HEK293 (cell line): Measurements from ENCODE around the gene CRYAB.

ENCODE experiments used
- CTCF ChIA-PET: fragments of 350-600 bp; formaldehyde crosslinking; extraction: SDS; loops from one replicate; lab custom pipeline; 2021; ENCODE audit warnings: antibody characterized with exemption; lab: Yijun Ruan, JAX
- POLR2A ChIA-PET: fragments of 300-600 bp; formaldehyde crosslinking; extraction: SDS; loops from one replicate; lab custom pipeline; 2020; ENCODE audit warnings: antibody characterized with exemption, inconsistent platforms; lab: Yijun Ruan, JAX
- H3K27ac ChIP-seq: fragments of 200-500 bp; sonication (Bioruptor generic); 2 replicates; pipeline ENCODE4 v1.5.1; 2014; ENCODE audit warnings: low read depth, low read length, control low read depth, inconsistent platforms; ENCODE audit errors: extremely low read depth
- H3K36me3 ChIP-seq, 2 experiments: fragments of 200-500 bp in 1 of 2; sonication (Bioruptor generic) in 1 of 2; 1 replicate in 1 of 2; 2 replicates in 1 of 2; pipeline ENCODE4 v1.5.1; 2014 to 2017; ENCODE audit warnings: inconsistent platforms in 2 of 2, low read length in 2 of 2; ENCODE audit not compliant: control insufficient read depth in 2 of 2, insufficient read depth in 1 of 2
- H3K4me1 ChIP-seq: fragments of 200-500 bp; sonication (Bioruptor generic); 2 replicates; pipeline ENCODE4 v1.5.1; 2014; ENCODE audit warnings: mild to moderate bottlenecking, low read length, inconsistent platforms; ENCODE audit not compliant: control insufficient read depth, insufficient read depth
- H3K4me3 ChIP-seq: 2 replicates; pipeline ENCODE4 v1.5.1; 2011; ENCODE audit warnings: low read depth, mild to moderate bottlenecking, control low read depth, low read length, moderate library complexity
- H3K9me3 ChIP-seq: fragments of 200-500 bp; sonication (Bioruptor generic); 2 replicates; pipeline ENCODE4 v1.5.1; 2014; ENCODE audit warnings: low read depth, low read length, inconsistent platforms; ENCODE audit not compliant: control insufficient read depth, insufficient read depth
- EGR2 ChIP-seq: fragments of 450-650 bp; formaldehyde crosslinking; IDR thresholded peaks from 2 replicates; pipeline ENCODE4 v1.5.1; 2016; ENCODE audit warnings: low read depth, missing biosample characterization, missing genetic modification characterization
- GLIS2 ChIP-seq: fragments of 450-650 bp; formaldehyde crosslinking; IDR thresholded peaks from 2 replicates; pipeline ENCODE4 v1.5.1; 2016; ENCODE audit warnings: missing biosample characterization, missing genetic modification characterization
- KLF1 ChIP-seq: fragments of 450-650 bp; formaldehyde crosslinking; IDR thresholded peaks from 2 replicates; pipeline ENCODE4 v1.5.1; 2016; ENCODE audit warnings: missing biosample characterization, missing genetic modification characterization
- KLF10 ChIP-seq: fragments of 450-650 bp; IDR thresholded peaks from 2 replicates; pipeline ENCODE4 v1.5.1; 2018; ENCODE audit warnings: missing biosample characterization, mild to moderate bottlenecking, missing genetic modification characterization
- KLF16 ChIP-seq: fragments of 450-650 bp; formaldehyde crosslinking; IDR thresholded peaks from 2 replicates; pipeline ENCODE4 v1.5.1; 2017; ENCODE audit warnings: missing biosample characterization, missing genetic modification characterization
- KLF9 ChIP-seq: fragments of 450-650 bp; formaldehyde crosslinking; IDR thresholded peaks from 2 replicates; pipeline ENCODE4 v1.5.1; 2016; ENCODE audit warnings: missing biosample characterization, missing genetic modification characterization, low read depth
- PATZ1 ChIP-seq: fragments of 450-650 bp; formaldehyde crosslinking; IDR thresholded peaks from 2 replicates; pipeline ENCODE4 v1.5.1; 2016; ENCODE audit warnings: missing biosample characterization, missing genetic modification characterization
- SETDB1 ChIP-seq: IDR thresholded peaks from one replicate; pipeline ENCODE4 v1.6.1; 2017; ENCODE audit warnings: mild to moderate bottlenecking, low read length, moderate library complexity, mixed read lengths; ENCODE audit not compliant: insufficient read length
- SP2 ChIP-seq: fragments of 450-650 bp; formaldehyde crosslinking; IDR thresholded peaks from 2 replicates; pipeline ENCODE4 v1.5.1; 2016; ENCODE audit warnings: missing biosample characterization, missing genetic modification characterization
- SP3 ChIP-seq: fragments of 450-650 bp; formaldehyde crosslinking; IDR thresholded peaks from 2 replicates; pipeline ENCODE4 v1.5.1; 2016; ENCODE audit warnings: missing biosample characterization, missing genetic modification characterization
- ZBTB17 ChIP-seq: fragments of 450-650 bp; formaldehyde crosslinking; IDR thresholded peaks from 2 replicates; pipeline ENCODE4 v1.5.1; 2016; ENCODE audit warnings: missing biosample characterization, missing genetic modification characterization
- ZBTB7A ChIP-seq: fragments of 450-650 bp; formaldehyde crosslinking; IDR thresholded peaks from 2 replicates; pipeline ENCODE4 v1.5.1; 2016; ENCODE audit warnings: low read depth, missing biosample characterization, missing genetic modification characterization
- ZFHX2 ChIP-seq: fragments of 450-650 bp; formaldehyde crosslinking; conservative IDR thresholded peaks from 2 replicates; pipeline ENCODE4 v1.5.1; 2016; ENCODE audit warnings: missing biosample characterization, missing genetic modification characterization
- ZNF10 ChIP-seq: fragments of 450-650 bp; formaldehyde crosslinking; IDR thresholded peaks from 2 replicates; pipeline ENCODE4 v1.5.1; 2017; ENCODE audit warnings: missing biosample characterization, missing genetic modification characterization
- ZNF132 ChIP-seq: fragments of 450-650 bp; formaldehyde crosslinking; IDR thresholded peaks from 2 replicates; pipeline ENCODE4 v1.5.1; 2017; ENCODE audit warnings: missing biosample characterization, missing genetic modification characterization, borderline replicate concordance
- ZNF133 ChIP-seq: fragments of 450-650 bp; formaldehyde crosslinking; IDR thresholded peaks from 2 replicates; pipeline ENCODE4 v1.5.1; 2016; ENCODE audit warnings: missing biosample characterization, missing genetic modification characterization
- ZNF354C ChIP-seq: fragments of 450-650 bp; formaldehyde crosslinking; IDR thresholded peaks from 2 replicates; pipeline ENCODE4 v1.5.1; 2016; ENCODE audit warnings: missing biosample characterization, missing genetic modification characterization, low read depth, borderline replicate concordance
- ZNF394 ChIP-seq: fragments of 450-650 bp; formaldehyde crosslinking; IDR thresholded peaks from 2 replicates; pipeline ENCODE4 v1.5.1; 2016; ENCODE audit warnings: missing biosample characterization, missing genetic modification characterization, mild to moderate bottlenecking, moderate library complexity, borderline replicate concordance
- ZNF404 ChIP-seq: fragments of 450-650 bp; formaldehyde crosslinking; IDR thresholded peaks from 2 replicates; pipeline ENCODE4 v1.5.1; 2017; ENCODE audit warnings: missing biosample characterization, missing genetic modification characterization
- ZNF677 ChIP-seq: fragments of 450-650 bp; IDR thresholded peaks from 2 replicates; pipeline ENCODE4 v1.5.0; 2018; ENCODE audit warnings: missing biosample characterization, mild to moderate bottlenecking, missing genetic modification characterization, moderate library complexity
- ZNF76 ChIP-seq: fragments of 450-650 bp; formaldehyde crosslinking; IDR thresholded peaks from 2 replicates; pipeline ENCODE4; 2016; ENCODE audit warnings: low read depth, missing biosample characterization, missing genetic modification characterization, borderline replicate concordance
- ZNF791 ChIP-seq: fragments of 450-650 bp; formaldehyde crosslinking; IDR thresholded peaks from 2 replicates; pipeline ENCODE4 v1.5.1; 2016; ENCODE audit warnings: missing biosample characterization, missing genetic modification characterization
- TF ChIP-seq, protein P1 (sequence below): fragments of 450-650 bp; formaldehyde crosslinking; IDR thresholded peaks from 2 replicates; pipeline ENCODE4 v1.5.1; 2016; ENCODE audit warnings: missing biosample characterization, missing genetic modification characterization, borderline replicate concordance
- TF ChIP-seq, protein P2 (sequence below): fragments of 450-650 bp; formaldehyde crosslinking; IDR thresholded peaks from 2 replicates; pipeline ENCODE4 v1.5.1; 2016; ENCODE audit warnings: missing biosample characterization, missing genetic modification characterization
- TF ChIP-seq, protein P3 (sequence below): IDR thresholded peaks from 2 replicates; pipeline ENCODE4 v1.6.1; 2011; ENCODE audit warnings: mild to moderate bottlenecking, low read depth, low read length, borderline replicate concordance
- TF ChIP-seq, protein P4 (sequence below): fragments of 450-650 bp; formaldehyde crosslinking; IDR thresholded peaks from 2 replicates; pipeline ENCODE4 v1.5.1; 2017; ENCODE audit warnings: missing biosample characterization, missing genetic modification characterization

Gene CRYAB

GRCh38 chr11:111926505-111927391 is 15.2 kb upstream of the CRYAB start:
- ChIA-PET CTCF (interaction anchor here (0.6 to 1.7 kb wide), 9 partner anchors 8 to 156 kb away, joined by 3 to 13 read pairs (median 4); partner anchors contain the start of gene C11orf52), POLR2A (interaction anchor here (0.8 to 1.9 kb wide), 16 partner anchors 8 to 196 kb away, joined by 3 to 18 read pairs (median 4); partner anchors contain the start of genes ALG9, C11orf52, CFAP68 and CRYAB)
- Histone ChIP-seq H3K36me3 (no peaks in the 10 kb centered on the region), H3K27ac (no peak overlapping the region), H3K9me3 (no peaks in the 10 kb centered on the region), H3K4me1 (no peaks in the 10 kb centered on the region), H3K4me3 (peak overlapping the region; percentile 30)
- no peak for TF ChIP-seq ZNF132 (tag by site-specific recombination)
- TF ChIP-seq ZNF791 (tag by site-specific recombination) = no peak
- TF ChIP-seq SP2 (tag by site-specific recombination) = peak; percentile 85
- TF ChIP-seq, protein P1, sequence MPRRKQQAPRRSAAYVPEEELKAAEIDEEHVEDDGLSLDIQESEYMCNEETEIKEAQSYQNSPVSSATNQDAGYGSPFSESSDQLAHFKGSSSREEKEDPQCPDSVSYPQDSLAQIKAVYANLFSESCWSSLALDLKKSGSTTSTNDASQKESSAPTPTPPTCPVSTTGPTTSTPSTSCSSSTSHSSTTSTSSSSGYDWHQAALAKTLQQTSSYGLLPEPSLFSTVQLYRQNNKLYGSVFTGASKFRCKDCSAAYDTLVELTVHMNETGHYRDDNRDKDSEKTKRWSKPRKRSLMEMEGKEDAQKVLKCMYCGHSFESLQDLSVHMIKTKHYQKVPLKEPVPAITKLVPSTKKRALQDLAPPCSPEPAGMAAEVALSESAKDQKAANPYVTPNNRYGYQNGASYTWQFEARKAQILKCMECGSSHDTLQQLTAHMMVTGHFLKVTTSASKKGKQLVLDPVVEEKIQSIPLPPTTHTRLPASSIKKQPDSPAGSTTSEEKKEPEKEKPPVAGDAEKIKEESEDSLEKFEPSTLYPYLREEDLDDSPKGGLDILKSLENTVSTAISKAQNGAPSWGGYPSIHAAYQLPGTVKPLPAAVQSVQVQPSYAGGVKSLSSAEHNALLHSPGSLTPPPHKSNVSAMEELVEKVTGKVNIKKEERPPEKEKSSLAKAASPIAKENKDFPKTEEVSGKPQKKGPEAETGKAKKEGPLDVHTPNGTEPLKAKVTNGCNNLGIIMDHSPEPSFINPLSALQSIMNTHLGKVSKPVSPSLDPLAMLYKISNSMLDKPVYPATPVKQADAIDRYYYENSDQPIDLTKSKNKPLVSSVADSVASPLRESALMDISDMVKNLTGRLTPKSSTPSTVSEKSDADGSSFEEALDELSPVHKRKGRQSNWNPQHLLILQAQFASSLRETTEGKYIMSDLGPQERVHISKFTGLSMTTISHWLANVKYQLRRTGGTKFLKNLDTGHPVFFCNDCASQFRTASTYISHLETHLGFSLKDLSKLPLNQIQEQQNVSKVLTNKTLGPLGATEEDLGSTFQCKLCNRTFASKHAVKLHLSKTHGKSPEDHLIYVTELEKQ (tag by site-specific recombination) = no peak
- TF ChIP-seq KLF1 (tag by site-specific recombination) = peak; percentile 63
- TF ChIP-seq ZNF76 (tag by site-specific recombination) = peak; percentile 78
- TF ChIP-seq ZBTB7A = no peak
- TF ChIP-seq, protein P2, sequence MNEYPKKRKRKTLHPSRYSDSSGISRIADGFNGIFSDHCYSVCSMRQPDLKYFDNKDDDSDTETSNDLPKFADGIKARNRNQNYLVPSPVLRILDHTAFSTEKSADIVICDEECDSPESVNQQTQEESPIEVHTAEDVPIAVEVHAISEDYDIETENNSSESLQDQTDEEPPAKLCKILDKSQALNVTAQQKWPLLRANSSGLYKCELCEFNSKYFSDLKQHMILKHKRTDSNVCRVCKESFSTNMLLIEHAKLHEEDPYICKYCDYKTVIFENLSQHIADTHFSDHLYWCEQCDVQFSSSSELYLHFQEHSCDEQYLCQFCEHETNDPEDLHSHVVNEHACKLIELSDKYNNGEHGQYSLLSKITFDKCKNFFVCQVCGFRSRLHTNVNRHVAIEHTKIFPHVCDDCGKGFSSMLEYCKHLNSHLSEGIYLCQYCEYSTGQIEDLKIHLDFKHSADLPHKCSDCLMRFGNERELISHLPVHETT = no peak
- TF ChIP-seq, protein P3, sequence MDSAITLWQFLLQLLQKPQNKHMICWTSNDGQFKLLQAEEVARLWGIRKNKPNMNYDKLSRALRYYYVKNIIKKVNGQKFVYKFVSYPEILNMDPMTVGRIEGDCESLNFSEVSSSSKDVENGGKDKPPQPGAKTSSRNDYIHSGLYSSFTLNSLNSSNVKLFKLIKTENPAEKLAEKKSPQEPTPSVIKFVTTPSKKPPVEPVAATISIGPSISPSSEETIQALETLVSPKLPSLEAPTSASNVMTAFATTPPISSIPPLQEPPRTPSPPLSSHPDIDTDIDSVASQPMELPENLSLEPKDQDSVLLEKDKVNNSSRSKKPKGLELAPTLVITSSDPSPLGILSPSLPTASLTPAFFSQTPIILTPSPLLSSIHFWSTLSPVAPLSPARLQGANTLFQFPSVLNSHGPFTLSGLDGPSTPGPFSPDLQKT = no peak
- peak; percentile 69; the same call in 1 of the 2 replicates for TF ChIP-seq ZBTB17 (tag by site-specific recombination)
- TF ChIP-seq ZNF677 (tag by site-specific recombination) = peak; percentile 98
- TF ChIP-seq ZNF404 (tag by site-specific recombination) = no peak
- TF ChIP-seq KLF9 (tag by site-specific recombination) = 0 out of 2 replicates have a peak, but pooled peaks have one; percentile 24
- 0 out of 2 replicates have a peak, but pooled peaks have one; percentile 10 for TF ChIP-seq EGR2 (tag by site-specific recombination)
- TF ChIP-seq ZNF394 = no peak
- TF ChIP-seq, protein P4, sequence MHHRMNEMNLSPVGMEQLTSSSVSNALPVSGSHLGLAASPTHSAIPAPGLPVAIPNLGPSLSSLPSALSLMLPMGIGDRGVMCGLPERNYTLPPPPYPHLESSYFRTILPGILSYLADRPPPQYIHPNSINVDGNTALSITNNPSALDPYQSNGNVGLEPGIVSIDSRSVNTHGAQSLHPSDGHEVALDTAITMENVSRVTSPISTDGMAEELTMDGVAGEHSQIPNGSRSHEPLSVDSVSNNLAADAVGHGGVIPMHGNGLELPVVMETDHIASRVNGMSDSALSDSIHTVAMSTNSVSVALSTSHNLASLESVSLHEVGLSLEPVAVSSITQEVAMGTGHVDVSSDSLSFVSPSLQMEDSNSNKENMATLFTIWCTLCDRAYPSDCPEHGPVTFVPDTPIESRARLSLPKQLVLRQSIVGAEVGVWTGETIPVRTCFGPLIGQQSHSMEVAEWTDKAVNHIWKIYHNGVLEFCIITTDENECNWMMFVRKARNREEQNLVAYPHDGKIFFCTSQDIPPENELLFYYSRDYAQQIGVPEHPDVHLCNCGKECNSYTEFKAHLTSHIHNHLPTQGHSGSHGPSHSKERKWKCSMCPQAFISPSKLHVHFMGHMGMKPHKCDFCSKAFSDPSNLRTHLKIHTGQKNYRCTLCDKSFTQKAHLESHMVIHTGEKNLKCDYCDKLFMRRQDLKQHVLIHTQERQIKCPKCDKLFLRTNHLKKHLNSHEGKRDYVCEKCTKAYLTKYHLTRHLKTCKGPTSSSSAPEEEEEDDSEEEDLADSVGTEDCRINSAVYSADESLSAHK = peak; percentile 81
- TF ChIP-seq KLF16 (tag by site-specific recombination) = 0 out of 2 replicates have a peak, but pooled peaks have one; percentile 15
- peak; percentile 63 for TF ChIP-seq PATZ1
- no peak for TF ChIP-seq SETDB1
- TF ChIP-seq KLF10 (tag by site-specific recombination) = peak; percentile 29; the same call in 1 of the 2 replicates
- TF ChIP-seq SP3 (tag by site-specific recombination) = peak; percentile 83
- no peak for TF ChIP-seq ZNF354C (tag by site-specific recombination)
- peak; percentile 64 for TF ChIP-seq GLIS2 (tag by site-specific recombination)
- TF ChIP-seq ZNF10 (tag by site-specific recombination) = no peak
- TF ChIP-seq ZFHX2 (tag by site-specific recombination) = peak; percentile 43
- no peak for TF ChIP-seq ZNF133 (tag by site-specific recombination)
